ENCODE data around the gene XPR1. TPM values are rescaled to one million over a fixed set of nuclear protein-coding genes. Genes with fewer than 3 reads are reported as not detected.

Gene XPR1
- total RNA-seq, 4 donors from 2014 or later: 7.8 to 119 (median 75.3) TPM

GRCh38 chr1:180646547-180646946 is 14.7 kb downstream of the XPR1 start:
- H3K9me3 ChIP-seq: no peaks in the 10 kb centered on the region
- WGBS, 2 donors (ENCODE audit: low coverage in 1 of 2): 78 to 85% methylated on average over 4 of the region's 4 CpGs
- intact Hi-C loops (cut with DNase I; ENCODE audit: low total_unique reads) (no loop called here), in situ Hi-C loops (cut with MboI; ENCODE audit: low pct_ligation_motif_present in 1 of 4, low pct_unique_long_range_greater_than_20kb in 1 of 4, low sequenced_read_pairs in 3 of 4) (loop anchor here in 2 of 4 donors (25.0 kb wide), 1 partner anchor 216 kb away; no protein-coding TSS in a partner anchor)
- TF ChIP-seq POLR2A (IDR thresholded peaks at IDR 0.05) (no peak), CTCF (IDR thresholded peaks at IDR 0.05) (no peak), EP300 (IDR thresholded peaks at IDR 0.05; ENCODE audit: low read depth) (no peak), POLR2AphosphoS5 (IDR thresholded peaks at IDR 0.05) (no peak)
- H3K4me3 ChIP-seq: no peak overlapping the region
- no peak overlapping the region for H3K27ac ChIP-seq
- peaks cover 0 to 6% (median 0%) of the 10 kb centered on the region in 4 donors for H3K4me1 ChIP-seq
- no peak for DNase-seq
- H3K36me3 ChIP-seq: no peaks in the 10 kb centered on the region
- no peaks in the 10 kb centered on the region for H3K27me3 ChIP-seq

GRCh38 chr1:180652792-180653191 is 21.0 kb downstream of the XPR1 start:
- H3K36me3 ChIP-seq: no peaks in the 10 kb centered on the region
- 77 to 100% methylated on average over 2 of the region's 2 CpGs for WGBS, 2 donors (ENCODE audit: low coverage in 1 of 2)
- in situ Hi-C loops (cut with MboI; ENCODE audit: low pct_ligation_motif_present in 1 of 4, low pct_unique_long_range_greater_than_20kb in 1 of 4, low sequenced_read_pairs in 3 of 4) (no loop called here), intact Hi-C loops (cut with DNase I; ENCODE audit: low total_unique reads) (no loop called here)
- peaks cover 8 to 12% of the 10 kb centered on the region in 2 donors for H3K9me3 ChIP-seq
- no peaks in the 10 kb centered on the region for H3K4me1 ChIP-seq
- H3K27ac ChIP-seq: no peak overlapping the region
- TF ChIP-seq EP300 (IDR thresholded peaks at IDR 0.05; ENCODE audit: low read depth) (no peak), POLR2AphosphoS5 (IDR thresholded peaks at IDR 0.05) (no peak), CTCF (IDR thresholded peaks at IDR 0.05) (no peak), POLR2A (IDR thresholded peaks at IDR 0.05) (no peak)
- no peak for DNase-seq
- no peaks in the 10 kb centered on the region for H3K27me3 ChIP-seq
- no peak overlapping the region for H3K4me3 ChIP-seq

GRCh38 chr1:180662709-180663108 is 30.9 kb downstream of the XPR1 start:
- Histone ChIP-seq H3K27me3 (no peaks in the 10 kb centered on the region), H3K27ac (no peak overlapping the region), H3K4me1 (no peaks in the 10 kb centered on the region), H3K9me3 (peaks cover 24 to 27% of the 10 kb centered on the region in 2 donors), H3K4me3 (no peak overlapping the region), H3K36me3 (peaks cover 0 to 5% (median 0%) of the 10 kb centered on the region in 4 donors)
- in situ Hi-C loops (cut with MboI; ENCODE audit: low pct_ligation_motif_present in 1 of 4, low pct_unique_long_range_greater_than_20kb in 1 of 4, low sequenced_read_pairs in 3 of 4) (no loop called here), intact Hi-C loops (cut with DNase I; ENCODE audit: low total_unique reads) (no loop called here)
- no peak for TF ChIP-seq EP300 (IDR thresholded peaks at IDR 0.05; ENCODE audit: low read depth)
- no peak for TF ChIP-seq POLR2A (IDR thresholded peaks at IDR 0.05)
- TF ChIP-seq CTCF (IDR thresholded peaks at IDR 0.05): no peak
- no peak for TF ChIP-seq POLR2AphosphoS5 (IDR thresholded peaks at IDR 0.05)
- DNase-seq: no peak

GRCh38 chr1:180670681-180671080 is 38.9 kb downstream of the XPR1 start:
- Histone ChIP-seq H3K27ac (no peak overlapping the region), H3K36me3 (no peaks in the 10 kb centered on the region), H3K9me3 (peaks cover 15 to 21% of the 10 kb centered on the region in 2 donors), H3K4me3 (no peak overlapping the region), H3K4me1 (no peaks in the 10 kb centered on the region), H3K27me3 (no peaks in the 10 kb centered on the region)
- intact Hi-C loops (cut with DNase I; ENCODE audit: low total_unique reads) (no loop called here), in situ Hi-C loops (cut with MboI; ENCODE audit: low pct_ligation_motif_present in 1 of 4, low pct_unique_long_range_greater_than_20kb in 1 of 4, low sequenced_read_pairs in 3 of 4) (no loop called here)
- TF ChIP-seq POLR2AphosphoS5 (IDR thresholded peaks at IDR 0.05) (no peak), POLR2A (IDR thresholded peaks at IDR 0.05) (no peak), EP300 (IDR thresholded peaks at IDR 0.05; ENCODE audit: low read depth) (no peak), CTCF (IDR thresholded peaks at IDR 0.05) (no peak)
- 96 to 100% methylated on average over 1 of the region's 1 CpG for WGBS, 2 donors (ENCODE audit: low coverage in 1 of 2)
- DNase-seq: no peak

Data from transverse colon (tissue), 4 donors.